ENCODE measurements around the gene CTIF.

The CTIF gene

DNA sequence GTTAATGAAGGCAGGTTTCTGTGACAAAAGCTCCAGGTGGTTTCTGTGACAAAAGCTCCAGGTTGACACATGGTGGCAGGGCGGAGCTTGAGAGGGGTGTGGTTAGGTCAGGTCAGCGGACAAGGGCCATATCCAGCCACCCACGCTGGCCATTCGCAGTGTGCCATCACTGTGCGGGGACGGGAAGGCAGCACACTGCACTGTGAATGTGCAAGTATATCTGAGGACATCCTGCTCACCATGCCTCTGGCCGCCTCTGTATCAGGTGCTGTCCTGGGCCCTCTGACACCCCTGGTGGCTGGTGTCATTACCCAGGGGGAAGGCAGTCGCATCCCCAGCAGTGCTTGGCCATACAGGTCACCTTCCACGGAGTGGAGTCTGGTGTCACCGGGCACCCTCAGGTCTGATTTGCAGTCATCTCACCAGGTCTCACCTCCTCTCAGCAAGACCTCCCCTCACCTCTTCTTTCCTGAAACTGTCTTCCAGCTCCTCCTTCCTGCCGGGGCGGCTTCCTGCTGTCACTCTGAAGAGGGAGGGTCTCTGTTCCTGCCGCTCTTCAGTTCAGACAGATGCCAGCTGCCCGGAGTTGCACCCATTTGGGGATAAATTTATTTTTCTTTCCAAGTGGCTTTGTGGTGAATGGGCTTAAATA lies 34.9 kb downstream of the CTIF start:
- no peak for DNase-seq (ENCODE audit: low read depth in 1 of 2, low spot score in 1 of 2)

DNA sequence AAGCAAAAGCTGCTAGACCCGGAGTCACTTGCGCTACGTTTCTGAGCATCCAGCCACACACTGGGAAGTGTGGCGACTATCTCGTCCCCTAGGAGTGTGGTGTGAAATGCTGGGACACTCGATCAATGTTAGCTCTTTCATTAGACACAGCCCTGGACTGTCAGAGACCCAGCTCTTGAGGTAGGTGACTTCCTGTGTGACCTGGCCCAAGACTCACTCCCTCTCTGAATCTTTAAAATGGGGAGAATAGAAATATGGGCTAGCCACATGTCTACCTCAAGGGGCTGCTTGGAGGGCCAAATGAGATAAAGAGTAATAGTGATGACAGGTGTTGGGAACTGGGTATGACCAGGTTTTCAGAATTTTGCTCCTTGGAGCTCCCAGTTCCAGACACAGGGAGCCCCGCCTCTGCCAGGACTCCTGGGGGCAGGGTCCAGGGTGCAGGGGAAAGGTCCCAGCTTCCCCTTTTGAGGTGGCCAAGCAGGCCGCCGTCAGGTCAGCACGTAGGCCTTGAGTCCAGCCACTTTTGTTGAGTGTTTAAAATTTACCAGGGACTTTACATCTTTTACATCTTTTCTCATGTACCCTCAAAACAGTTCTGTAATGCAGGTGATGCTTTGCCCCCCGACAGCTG lies 36.0 kb downstream of the CTIF start:
- DNase-seq (ENCODE audit: low read depth in 1 of 2, low spot score in 1 of 2): no peak

DNA sequence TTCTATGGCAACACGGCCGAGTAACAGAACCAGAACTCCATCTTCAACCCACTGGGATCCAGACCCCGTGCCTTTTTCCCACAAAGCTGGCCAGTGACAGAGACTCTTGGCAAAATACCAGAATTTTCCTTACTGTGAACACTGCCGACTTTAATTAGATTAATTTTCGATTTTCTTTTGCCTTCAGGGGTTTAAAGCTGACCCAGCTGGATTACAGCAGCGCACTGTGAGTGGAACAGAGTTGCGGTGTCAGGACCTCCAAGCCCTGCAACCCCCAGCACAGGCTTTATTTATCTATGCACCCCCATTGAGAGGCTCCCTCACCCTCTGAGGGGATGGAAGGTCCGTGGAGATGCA lies 36.4 kb downstream of the CTIF start:
- no peak for DNase-seq (ENCODE audit: low read depth in 1 of 2, low spot score in 1 of 2)

DNA sequence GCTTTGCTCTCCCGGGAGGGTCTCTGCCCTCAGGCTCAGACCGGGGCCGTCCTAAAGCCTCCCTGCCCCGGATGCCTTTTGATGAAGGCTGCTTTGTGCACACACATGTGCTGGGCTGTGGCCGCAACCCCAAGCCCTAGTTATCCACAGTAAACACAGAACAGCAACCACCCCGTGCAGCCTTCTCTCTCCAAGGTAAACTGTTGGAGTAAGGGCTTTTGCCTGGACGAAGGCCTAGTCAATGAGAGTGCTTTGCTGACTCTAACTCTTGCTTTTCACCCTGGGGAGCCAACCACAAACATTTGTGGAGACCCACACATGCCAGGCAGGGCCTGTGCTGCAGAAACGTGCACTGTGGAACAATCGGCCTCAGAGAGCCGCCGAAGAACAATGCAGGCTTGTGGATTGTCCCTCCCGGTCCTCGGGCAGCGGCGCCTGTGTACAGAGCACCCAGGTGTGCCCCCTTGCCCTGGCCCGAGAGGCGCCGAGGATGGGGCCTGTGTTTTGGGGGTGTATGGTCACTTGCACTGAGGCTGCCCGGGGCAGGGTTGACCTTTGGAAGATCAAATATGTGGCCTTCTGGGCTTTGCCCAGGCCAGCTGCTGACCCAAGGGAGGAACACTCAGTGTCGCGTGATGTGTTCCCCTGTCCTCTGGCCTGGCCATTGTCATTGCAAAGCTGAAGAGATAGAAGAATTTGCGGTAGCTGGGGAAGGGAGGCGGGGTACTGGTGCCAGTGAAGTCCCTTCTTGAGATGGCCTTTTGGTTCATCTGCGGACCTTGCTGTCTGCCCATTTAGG lies 37.0 kb downstream of the CTIF start:
- DNase-seq (ENCODE audit: low read depth in 1 of 2, low spot score in 1 of 2): no peak

DNA sequence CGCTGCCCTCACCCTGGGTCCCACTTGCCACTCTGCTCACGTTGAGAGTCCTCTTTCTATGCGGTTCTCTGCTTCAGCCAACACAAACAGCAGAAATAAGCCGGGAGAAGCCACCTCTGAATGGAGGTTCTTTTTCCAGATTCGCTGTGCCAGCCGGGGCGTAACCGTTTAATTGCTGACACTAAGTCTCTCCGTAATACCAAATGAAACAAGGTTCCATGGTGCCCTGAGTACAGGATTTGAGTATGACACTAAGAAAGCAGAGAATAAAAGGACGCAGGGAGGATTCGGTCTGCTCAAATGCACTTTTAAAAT lies 37.6 kb downstream of the CTIF start:
- no peak for DNase-seq (ENCODE audit: low read depth in 1 of 2, low spot score in 1 of 2)

DNA sequence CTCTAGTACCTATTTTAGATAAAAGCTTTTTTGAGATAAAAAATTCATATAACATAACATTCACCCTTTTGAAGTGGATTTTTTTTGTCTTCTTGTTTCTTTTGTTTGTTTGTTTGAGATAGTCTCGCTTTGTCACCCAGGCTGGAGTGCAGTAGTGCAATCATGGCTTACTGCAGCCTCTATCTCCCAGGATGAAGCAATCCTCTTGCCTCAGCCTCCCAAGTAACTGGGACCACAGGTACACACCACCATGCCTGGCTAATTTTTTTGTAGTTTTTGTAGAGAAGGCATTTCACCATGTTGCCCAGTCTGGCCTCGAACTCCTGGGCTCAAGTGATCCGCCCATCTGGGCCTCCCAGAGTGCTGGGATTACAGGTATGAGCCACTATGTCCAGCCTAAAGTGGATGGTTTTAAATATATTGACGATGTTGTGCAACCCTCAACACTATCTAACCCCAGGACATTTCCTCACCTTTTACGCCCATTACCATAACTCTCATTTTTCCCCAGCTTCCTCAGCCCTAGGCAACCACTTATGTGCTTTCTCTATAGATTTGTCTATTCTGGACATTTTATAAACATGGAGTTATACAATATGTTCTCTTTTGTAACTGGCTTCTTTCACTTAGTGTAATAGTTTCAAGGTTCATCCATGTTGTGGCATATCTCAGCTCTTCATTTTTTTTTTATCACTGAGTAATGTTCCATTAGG lies 38.8 kb downstream of the CTIF start:
- DNase-seq (ENCODE audit: low read depth in 1 of 2, low spot score in 1 of 2): no peak

DNA sequence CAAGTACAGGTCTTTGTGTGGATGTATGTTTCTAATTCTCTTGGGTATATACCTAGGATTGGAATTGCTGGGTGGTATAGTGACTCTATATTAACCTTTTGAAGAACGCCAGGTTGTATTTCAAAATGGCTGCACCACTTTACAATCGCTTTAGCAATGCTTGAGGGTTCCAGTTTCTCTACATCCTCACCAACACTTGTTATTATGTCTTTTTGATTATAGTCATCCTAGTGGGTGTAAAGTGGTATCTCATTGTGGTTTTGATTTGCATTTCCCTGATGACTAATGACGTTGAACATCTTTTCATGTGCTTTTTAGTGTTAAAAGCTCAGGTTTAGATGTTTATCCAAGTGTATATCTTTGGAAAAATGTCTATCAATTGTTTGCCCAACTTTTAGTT lies 39.5 kb downstream of the CTIF start:
- DNase-seq (ENCODE audit: low read depth in 1 of 2, low spot score in 1 of 2): no peak

DNA sequence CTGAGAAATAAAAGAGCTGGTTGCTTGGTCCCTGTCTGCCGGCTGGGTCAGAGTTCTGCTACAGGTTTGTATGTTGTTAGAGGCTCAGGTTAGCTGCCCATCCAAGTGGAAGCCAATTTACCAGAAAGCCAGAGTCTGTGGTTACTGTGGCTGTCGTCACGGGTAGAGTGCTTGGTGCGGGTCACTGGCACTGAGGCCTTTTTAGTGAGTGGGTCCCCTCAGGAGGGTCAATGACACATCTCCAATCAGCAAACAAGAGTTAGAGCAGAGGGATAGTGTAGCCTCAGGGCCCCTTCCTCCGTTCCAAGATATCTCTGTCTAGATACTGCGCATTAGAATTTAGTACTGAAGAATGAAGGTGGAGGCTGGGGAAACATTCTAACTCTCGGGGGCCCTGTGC lies 41.2 kb downstream of the CTIF start:
- DNase-seq (ENCODE audit: low read depth in 1 of 2, low spot score in 1 of 2): no peak

DNA sequence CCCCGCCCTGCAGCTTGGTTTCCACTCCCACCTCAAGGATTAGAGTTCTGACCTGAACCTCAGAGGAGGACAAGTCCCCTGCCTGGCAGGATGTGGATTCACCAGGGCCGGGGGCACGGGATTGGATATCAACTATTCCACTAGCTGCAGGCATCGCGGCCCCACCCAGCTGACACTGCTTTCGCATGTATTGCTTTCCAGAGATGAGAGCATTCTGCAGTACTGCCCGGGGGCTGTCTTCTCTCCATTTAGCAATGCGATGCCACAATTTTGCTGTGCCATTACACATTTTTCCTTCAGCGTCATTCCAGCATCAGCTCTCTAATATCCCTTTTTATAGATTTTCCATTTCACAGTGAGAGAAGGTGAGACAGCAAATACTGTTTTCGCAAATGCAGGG lies 42.0 kb downstream of the CTIF start:
- DNase-seq (ENCODE audit: low read depth in 1 of 2, low spot score in 1 of 2): no peak

DNA sequence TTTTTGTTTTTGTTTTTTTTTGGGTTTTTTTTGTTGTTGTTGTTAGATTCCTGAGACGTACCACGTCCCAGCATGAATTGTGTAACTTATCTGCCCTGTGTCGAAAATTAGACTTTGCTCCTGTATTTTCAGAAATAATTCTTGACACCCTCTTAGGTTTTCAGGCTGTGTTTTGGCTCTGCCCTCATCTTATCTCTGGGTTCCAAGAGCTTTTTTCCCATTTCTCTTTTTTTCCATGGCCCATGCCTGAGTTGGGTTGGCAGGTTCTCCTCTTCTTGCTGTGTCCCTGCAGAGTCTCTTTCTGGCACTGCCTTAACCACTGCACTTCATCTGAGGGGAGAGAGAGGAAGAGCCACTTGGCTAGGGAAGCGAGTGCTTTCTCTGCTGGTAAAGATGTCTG lies 42.4 kb downstream of the CTIF start:
- DNase-seq (ENCODE audit: low read depth in 1 of 2, low spot score in 1 of 2): no peak

DNA sequence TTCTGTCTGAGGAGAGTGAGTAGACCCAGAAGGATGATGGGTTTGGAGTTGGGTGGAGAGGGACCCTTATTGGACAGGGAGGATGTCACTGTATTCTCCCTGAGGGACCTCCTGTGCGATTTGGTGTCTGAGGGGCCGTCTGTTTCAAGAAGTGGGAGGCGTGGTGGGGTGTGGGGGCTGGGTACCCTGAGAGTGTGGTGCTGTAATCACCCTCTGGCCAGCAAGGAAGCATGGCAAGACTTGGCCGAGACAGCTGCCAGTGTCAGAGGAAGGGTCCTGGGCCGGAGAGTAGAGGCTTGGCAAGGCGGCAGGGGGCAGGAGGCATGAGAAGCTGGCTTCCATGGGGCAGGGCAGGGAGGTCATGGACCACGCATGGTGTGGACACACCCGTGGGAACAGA lies 43.1 kb downstream of the CTIF start:
- no peak for DNase-seq (ENCODE audit: low read depth in 1 of 2, low spot score in 1 of 2)

DNA sequence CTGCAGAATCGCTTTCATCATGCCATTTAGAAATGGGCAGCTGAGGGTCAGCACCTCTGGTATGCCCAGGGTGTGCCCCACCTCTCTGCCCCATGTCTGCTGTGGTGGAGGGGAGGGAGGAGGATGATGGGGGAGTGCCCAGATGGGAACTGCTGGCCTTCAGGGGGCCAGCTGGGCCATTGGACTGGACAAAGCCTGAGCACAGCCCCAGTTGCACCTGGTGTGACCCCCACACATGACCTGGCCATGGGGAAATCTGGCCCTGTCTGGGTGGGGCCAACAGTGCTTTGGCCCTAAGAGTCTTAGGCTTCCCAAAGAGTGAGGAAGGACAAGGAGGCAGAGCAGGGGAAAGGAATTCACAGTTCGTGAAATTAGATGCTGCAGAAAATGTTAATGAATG lies 44.1 kb downstream of the CTIF start:
- DNase-seq (ENCODE audit: low read depth in 1 of 2, low spot score in 1 of 2): no peak

DNA sequence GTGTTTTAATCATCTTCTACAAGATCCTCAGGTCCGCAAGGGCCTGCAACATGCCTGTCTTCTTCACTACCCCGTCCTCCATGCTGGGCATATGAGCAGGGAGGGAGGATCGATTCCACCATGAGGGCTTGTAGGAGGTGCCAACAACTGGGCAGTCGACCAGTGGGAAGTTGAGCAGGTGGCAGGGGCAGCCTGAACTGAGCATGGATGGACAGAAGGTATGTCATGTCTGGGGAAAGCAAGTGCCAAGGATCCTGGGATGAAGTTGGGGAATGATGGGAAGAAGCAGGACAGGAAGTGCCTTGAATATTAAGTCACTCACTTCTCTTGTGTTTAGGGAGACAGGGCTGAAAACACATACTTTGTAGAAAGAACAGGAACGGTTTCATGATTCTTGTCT lies 44.7 kb downstream of the CTIF start:
- DNase-seq (ENCODE audit: low read depth in 1 of 2, low spot score in 1 of 2): no peak

DNA sequence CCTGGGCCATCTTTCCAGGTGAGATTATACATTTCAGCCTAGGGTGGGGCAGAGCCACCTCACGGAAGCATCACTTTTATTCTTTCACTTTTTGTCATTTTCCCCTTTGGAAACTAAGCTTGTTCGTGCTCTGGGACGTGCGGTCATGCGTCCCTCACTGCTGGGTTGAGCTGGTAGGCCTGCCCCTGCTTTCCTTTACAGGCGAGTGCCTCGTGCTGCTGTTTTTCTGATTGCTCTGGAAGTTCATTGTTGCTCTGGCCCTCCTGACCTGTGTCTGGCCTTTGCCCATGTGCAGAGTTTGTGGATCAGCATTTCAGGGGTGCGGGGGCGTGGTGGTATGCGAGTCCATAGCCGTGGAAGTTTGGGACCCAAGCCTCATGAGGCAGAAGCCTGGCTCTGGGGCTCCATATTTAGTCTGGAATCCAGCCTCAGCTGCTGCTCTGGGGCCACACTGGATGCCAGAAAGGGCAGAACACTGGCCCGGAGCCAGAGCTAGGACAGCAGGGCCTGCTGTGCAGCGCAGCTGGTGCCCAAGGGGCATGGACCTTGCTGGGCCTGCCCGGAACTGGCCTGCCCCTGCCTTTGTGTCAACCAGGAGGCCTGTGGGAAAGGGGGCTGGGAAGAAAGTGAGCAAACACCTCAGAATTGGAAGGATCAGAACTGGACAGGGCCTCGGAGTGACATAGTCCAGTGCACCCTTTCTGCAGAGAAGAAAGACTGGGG lies 51.1 kb downstream of the CTIF start:
- DNase-seq (ENCODE audit: low read depth in 1 of 2, low spot score in 1 of 2): no peak

DNA sequence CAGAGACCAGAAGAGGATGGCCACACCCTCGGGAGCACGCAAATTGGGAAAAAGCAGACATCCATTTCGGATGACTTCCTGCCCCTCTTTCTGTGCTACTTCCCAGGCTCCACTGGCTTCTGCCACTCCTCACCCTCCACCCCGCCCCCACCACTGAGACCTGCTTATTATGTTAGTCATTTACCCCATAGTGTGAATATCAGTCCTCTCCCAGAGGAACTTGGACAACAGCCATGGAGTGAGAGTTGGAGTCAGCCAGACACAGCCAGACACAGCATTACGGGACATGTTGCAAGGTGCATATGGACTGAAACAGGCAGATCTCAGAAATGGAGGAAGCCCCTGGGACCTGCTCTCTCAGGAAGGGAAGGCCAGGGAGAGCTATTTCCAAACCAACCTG lies 51.8 kb downstream of the CTIF start:
- DNase-seq (ENCODE audit: low read depth in 1 of 2, low spot score in 1 of 2): no peak

DNA sequence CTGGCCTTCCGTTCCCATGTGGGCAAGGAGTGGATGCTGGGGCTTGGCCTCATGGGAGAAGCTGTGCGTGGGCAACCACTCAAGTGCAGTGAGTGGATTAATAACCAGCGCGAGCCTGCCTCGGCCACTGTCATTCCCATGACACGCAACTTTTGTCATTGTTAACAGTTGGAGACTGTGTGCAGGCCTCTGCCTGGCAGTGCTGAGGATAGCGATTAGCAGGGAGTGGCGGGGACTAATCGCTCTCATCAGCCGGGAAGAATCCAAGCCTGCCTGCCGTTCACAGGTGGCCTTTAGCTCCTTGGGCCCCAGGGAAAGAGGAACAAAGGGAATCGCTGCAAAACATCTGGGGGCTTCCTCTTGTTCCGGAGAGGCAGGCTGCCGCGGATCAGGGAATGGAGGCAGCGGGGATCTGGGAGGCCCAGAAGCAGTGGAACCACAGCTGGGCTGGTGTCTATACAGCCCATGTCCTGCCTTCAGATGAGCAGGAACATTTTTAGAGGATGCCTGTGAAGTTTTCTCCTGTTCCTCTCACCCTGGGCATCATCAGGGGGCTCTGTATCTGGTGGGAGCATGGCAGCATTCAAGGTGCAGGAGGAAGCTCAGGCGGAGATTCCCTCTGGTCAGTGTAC lies 53.8 kb downstream of the CTIF start:
- DNase-seq (ENCODE audit: low read depth in 1 of 2, low spot score in 1 of 2): no peak

DNA sequence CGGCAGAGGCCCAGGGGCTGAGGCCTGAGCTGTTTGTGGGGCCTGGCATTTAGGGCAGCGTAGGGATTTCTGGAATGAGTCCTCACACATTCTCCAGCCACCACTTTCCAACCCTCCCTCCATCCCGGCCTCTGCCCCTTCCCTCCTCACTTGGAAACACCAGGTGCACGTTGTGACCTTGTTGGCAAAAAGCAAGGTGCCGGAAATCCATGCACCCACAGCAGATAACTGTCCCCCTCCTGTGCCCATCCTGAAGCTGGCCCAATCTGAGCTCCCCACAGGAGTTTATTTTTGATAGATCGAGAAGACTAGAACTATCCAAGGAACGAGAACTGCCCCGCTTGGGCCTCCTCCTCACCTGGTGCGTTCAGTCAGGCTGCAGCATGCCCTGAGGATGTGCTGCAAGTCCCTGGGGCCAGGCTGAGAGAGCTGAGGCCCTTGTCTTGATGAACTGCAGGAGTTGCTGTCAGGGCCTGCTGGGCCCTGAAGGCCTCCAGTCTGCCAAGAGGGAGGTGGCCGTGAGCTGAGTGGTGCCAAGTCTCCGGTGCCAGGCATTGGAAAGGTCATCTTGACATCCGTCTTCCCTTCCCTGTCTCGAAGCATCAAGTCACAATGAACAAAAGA lies 55.8 kb downstream of the CTIF start:
- DNase-seq (ENCODE audit: low read depth in 1 of 2, low spot score in 1 of 2): no peak

DNA sequence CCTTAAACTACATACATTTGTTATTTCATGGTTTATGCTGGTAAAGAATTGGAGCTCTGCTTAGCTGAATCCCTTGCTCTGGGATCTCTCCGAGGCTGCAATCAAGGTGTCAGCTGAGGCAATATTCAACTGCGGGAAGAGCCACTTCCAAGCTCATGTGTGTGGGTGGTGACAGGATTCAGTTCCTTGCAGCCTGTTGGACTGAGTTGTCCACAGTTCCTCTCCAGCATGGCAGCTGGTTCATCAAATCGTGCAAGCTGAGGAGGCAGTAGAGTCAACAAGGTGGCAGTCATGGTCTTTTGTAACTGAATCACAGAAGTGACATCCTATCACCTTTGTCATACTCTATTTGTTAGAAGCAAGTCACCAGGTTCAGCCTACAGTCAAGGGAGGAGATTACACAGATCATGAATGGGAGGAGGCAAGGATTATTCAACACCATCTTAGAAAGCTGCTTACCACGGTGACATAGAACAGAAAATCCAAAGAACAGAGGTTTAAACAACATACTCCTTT lies 56.9 kb downstream of the CTIF start:
- no peak for DNase-seq (ENCODE audit: low read depth in 1 of 2, low spot score in 1 of 2)

DNA sequence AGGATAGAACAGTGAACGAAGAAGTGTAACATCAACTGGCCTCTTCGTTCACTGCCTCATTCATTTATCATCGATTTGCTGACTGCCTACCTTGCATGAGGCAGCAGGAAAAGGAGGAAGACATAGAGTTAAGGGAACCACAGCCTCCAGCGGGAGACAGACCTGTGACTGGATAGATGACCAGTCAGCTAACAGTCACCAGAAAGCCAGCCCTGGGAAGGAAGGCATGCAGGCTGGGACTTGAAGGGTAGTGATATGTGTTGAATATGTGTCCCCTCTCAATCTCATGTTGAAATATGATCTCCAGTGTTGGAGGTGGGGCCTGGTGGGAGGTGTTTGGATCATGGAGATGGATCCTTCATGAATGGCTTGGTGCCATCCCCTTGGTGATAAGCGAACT lies 58.3 kb downstream of the CTIF start:
- no peak for DNase-seq (ENCODE audit: low read depth in 1 of 2, low spot score in 1 of 2)

DNA sequence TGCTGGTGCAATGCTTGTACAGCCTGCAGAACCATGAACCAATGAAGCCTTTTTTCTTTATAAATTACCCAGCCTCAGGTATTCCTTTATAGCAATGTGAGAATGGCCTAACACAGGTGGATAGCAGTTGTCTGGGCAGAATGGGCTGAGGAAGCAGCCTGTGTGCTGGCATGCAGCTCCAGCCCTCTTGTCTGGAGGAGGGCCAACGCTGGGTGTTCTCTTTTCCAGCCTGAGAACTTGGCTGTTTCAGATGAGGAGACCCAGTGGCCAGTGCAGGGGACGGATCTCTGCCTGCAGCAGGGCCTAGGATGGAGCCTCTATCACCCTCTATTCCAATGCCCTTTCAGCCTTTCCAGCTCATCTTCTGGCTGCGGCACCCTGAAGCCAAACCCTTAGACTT lies 58.8 kb downstream of the CTIF start:
- DNase-seq (ENCODE audit: low read depth in 1 of 2, low spot score in 1 of 2): no peak
